GM21367 (cell line): ENCODE measurements around the gene EYS.
"Not testable (repeated sequence)": the region's sequence is repeated elsewhere in the genome, so short reads cannot be mapped to it uniquely, and the experiment has no call there.

Experiments
- ATAC-seq: cut with Tn5 transposase; IDR thresholded peaks from one replicate; pipeline ENCODE4 v1.9.1; 2021; ENCODE audit not compliant: unreplicated experiment

EYS gene

GRCh38 chr6:63813566-63814120, 1893.4 kb downstream of the EYS start:
- no peak for ATAC-seq

- ATAC-seq = no peak
Measured at GRCh38 chr6:63808576-63808975, 1898.5 kb downstream of the EYS start.

GRCh38 chr6:63807056-63807455, 1900.0 kb downstream of the EYS start:
- ATAC-seq = no peak

GRCh38 chr6:63806573-63806913, 1900.5 kb downstream of the EYS start:
- ATAC-seq = no peak

GRCh38 chr6:63805808-63806572, 1901.0 kb downstream of the EYS start:
- ATAC-seq = no peak

GRCh38 chr6:63805345-63805744, 1901.7 kb downstream of the EYS start:
- no peak for ATAC-seq

- no peak for ATAC-seq
Measured at GRCh38 chr6:63804381-63804956, 1902.6 kb downstream of the EYS start.

- ATAC-seq = no peak
Measured at GRCh38 chr6:63803371-63803770, 1903.7 kb downstream of the EYS start.

GRCh38 chr6:63802606-63803206, 1904.3 kb downstream of the EYS start:
- ATAC-seq = no peak

- ATAC-seq = not testable (repeated sequence)
Measured at GRCh38 chr6:63800386-63800785, 1906.6 kb downstream of the EYS start.

GRCh38 chr6:63799813-63800212, 1907.2 kb downstream of the EYS start:
- no peak for ATAC-seq

- no peak for ATAC-seq
Measured at GRCh38 chr6:63799313-63799712, 1907.7 kb downstream of the EYS start.

GRCh38 chr6:63798378-63798777, 1908.6 kb downstream of the EYS start:
- ATAC-seq = no peak

- ATAC-seq = no peak
Measured at GRCh38 chr6:63797721-63798120, 1909.3 kb downstream of the EYS start.

GRCh38 chr6:63795826-63796225, 1911.2 kb downstream of the EYS start:
- ATAC-seq = no peak

- no peak for ATAC-seq
Measured at GRCh38 chr6:63795006-63795405, 1912.0 kb downstream of the EYS start.

GRCh38 chr6:63793465-63794137, 1913.4 kb downstream of the EYS start:
- no peak for ATAC-seq

- no peak for ATAC-seq
Measured at GRCh38 chr6:63792736-63793464, 1914.1 kb downstream of the EYS start.

GRCh38 chr6:63790334-63790733, 1916.7 kb downstream of the EYS start:
- ATAC-seq = peak; percentile 75

- ATAC-seq = no peak
Measured at GRCh38 chr6:63789699-63790098, 1917.3 kb downstream of the EYS start.

GRCh38 chr6:63788569-63788968, 1918.5 kb downstream of the EYS start:
- ATAC-seq = no peak
